Muscle layer of duodenum (tissue), 2 donors: ENCODE measurements around the gene MRPS18A.

Source experiments
- H3K27ac ChIP-seq: one replicate; pipeline ENCODE4 v1.7.0; 2013; ENCODE audit warnings: mild to moderate bottlenecking, low read length
- H3K27me3 ChIP-seq: one replicate; pipeline ENCODE4 v1.7.0; 2013; ENCODE audit warnings: low read depth, mild to moderate bottlenecking, control low read depth, low read length
- H3K36me3 ChIP-seq, 2 donors: one replicate each; pipeline ENCODE4 v1.7.0; 2013; ENCODE audit warnings: low read length in 2 of 2, control low read depth in 1 of 2, mild to moderate bottlenecking in 1 of 2; ENCODE audit not compliant: insufficient read depth in 2 of 2, control insufficient read depth in 1 of 2
- H3K4me1 ChIP-seq, 2 donors: one replicate each; pipeline ENCODE4 v1.7.0; 2013; ENCODE audit warnings: low read length in 2 of 2, mild to moderate bottlenecking in 2 of 2, control low read depth in 1 of 2, moderate library complexity in 1 of 2; ENCODE audit not compliant: insufficient read depth in 2 of 2, control insufficient read depth in 1 of 2
- H3K4me3 ChIP-seq, 2 donors: one replicate each; pipeline ENCODE4 v1.7.0; 2013; ENCODE audit warnings: low read length in 2 of 2, low read depth in 1 of 2, mild to moderate bottlenecking in 1 of 2
- H3K9me3 ChIP-seq, 2 donors: one replicate each; pipeline ENCODE4 v1.7.0; 2013; ENCODE audit warnings: low read length in 2 of 2, control low read depth in 1 of 2, mild to moderate bottlenecking in 1 of 2; ENCODE audit not compliant: control insufficient read depth in 1 of 2
- donor health status: healthy.

The MRPS18A gene

GRCh38 chr6:43716099-43716498 is 28.5 kb upstream of the MRPS18A start:
- peaks cover 0 to 4% of the 10 kb centered on the region in 2 donors for H3K4me1 ChIP-seq
- no peak overlapping the region for H3K4me3 ChIP-seq
- H3K27ac ChIP-seq = no peak overlapping the region
- no peaks in the 10 kb centered on the region for H3K36me3 ChIP-seq
- no peaks in the 10 kb centered on the region for H3K9me3 ChIP-seq
- H3K27me3 ChIP-seq = no peaks in the 10 kb centered on the region

DNA sequence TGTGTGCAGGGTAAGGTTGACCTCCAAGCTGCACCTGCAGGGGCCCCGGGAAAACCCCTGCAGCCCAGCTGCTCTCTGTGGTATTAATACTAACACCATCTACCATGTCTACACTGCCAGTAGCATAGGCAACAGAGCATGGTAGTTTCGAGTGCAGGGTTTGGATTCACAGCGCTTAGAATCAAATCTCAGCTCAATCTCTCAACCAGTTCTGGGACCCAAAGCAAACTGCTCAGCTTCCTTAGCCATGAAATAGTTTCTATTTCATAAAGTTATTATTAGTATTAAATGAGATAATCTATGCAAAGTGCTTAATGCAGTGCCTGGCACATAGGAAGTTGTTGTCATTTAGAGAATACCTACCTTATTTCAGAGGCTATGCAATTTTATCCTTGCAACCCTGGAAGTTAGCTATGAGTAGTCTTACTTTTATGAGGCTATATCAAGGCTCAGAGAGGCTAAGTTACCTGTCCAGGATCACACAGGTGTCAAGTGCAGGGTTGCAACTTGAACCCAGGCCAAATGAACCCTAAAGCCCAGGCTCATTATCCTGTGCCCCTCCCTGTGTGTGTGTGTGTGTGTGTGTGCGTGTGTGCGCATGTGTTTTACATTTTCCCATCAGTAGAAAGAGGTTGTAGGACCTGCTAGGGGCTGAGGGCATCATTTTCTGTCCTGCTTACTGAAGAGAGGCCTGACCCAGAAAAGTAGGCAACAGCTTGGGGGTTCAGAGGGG is 27.6 kb upstream of the MRPS18A start:
- H3K27ac ChIP-seq = no peak overlapping the region
- no peaks in the 10 kb centered on the region for H3K36me3 ChIP-seq
- no peak overlapping the region for H3K4me3 ChIP-seq

GRCh38 chr6:43714311-43715055 is 26.9 kb upstream of the MRPS18A start:
- no peak overlapping the region for H3K4me3 ChIP-seq
- no peaks in the 10 kb centered on the region for H3K36me3 ChIP-seq
- no peak overlapping the region for H3K27ac ChIP-seq
- no peaks in the 10 kb centered on the region for H3K9me3 ChIP-seq
- H3K4me1 ChIP-seq = peaks cover 3 to 4% of the 10 kb centered on the region in 2 donors
- H3K27me3 ChIP-seq = no peaks in the 10 kb centered on the region

More for the DNA sequence above, 27.6 kb upstream of the MRPS18A start:
- peaks cover 0 to 4% of the 10 kb centered on the region in 2 donors for H3K4me1 ChIP-seq
- H3K9me3 ChIP-seq = no peaks in the 10 kb centered on the region
- H3K27me3 ChIP-seq = no peaks in the 10 kb centered on the region

DNA sequence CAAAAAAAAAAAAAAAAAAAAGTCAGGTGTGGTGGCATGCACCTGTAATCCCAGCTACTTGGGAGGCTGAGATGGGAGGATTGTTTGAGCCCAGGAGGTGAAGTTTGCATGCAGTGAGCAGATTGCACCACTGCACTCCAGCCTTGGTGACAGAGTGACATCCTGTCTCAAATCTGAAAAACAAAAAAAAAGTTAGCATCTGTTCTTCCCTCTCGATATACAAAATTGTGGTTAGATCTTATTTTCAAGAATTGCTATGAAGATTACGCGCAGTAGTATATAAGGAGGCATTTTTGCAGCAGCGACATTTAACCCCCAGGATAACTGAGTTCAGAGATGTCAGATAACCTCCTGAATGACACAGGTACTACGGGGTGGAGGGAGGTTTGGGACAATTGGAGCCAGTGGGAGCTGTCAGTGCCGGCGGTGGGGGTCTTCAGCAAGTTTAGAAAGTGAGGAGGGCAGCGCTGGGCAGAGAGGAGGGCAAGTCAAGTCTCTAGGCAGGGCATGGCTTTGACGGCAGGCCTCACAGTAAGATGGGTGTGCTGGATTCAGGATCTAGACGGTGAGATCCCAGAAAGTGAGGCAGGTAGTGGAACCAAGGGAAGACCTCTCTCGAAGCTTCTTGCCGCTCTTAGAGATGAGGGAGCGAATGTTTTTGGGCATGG is 26.2 kb upstream of the MRPS18A start:
- Histone ChIP-seq H3K4me1 (peaks cover 4 to 8% of the 10 kb centered on the region in 2 donors), H3K36me3 (no peaks in the 10 kb centered on the region), H3K27ac (no peak overlapping the region), H3K27me3 (no peaks in the 10 kb centered on the region), H3K4me3 (no peak overlapping the region), H3K9me3 (no peaks in the 10 kb centered on the region)

GRCh38 chr6:43712579-43712978 is 25.0 kb upstream of the MRPS18A start:
- H3K4me3 ChIP-seq = no peak overlapping the region
- H3K4me1 ChIP-seq = peaks cover 4 to 8% of the 10 kb centered on the region in 2 donors
- H3K27me3 ChIP-seq = no peaks in the 10 kb centered on the region
- no peaks in the 10 kb centered on the region for H3K9me3 ChIP-seq
- H3K27ac ChIP-seq = no peak overlapping the region
- H3K36me3 ChIP-seq = no peaks in the 10 kb centered on the region

DNA sequence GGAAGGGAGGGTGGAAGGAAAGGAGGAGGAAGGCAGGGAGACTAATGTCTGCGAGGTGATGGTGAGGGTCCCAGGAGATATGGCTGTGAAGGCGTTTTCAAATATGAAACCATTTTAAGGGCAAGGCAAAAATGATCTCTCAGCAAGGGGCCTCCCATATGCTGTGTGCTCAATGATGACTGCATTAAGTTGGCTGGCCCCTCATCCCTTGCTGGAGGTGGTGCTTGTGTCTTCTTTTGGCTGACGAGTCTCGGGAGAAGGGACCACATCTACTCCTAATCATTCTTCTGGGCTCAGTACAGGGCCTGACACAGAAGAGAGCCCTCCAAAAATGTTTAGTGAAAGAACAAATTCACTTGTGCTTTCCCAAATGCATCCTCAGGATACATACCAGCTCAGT is 23.0 kb upstream of the MRPS18A start:
- H3K9me3 ChIP-seq = no peaks in the 10 kb centered on the region
- H3K4me3 ChIP-seq = no peak overlapping the region
- no peaks in the 10 kb centered on the region for H3K36me3 ChIP-seq
- H3K27ac ChIP-seq = no peak overlapping the region
- H3K27me3 ChIP-seq = no peaks in the 10 kb centered on the region
- H3K4me1 ChIP-seq = peaks cover 12 to 18% of the 10 kb centered on the region in 2 donors

GRCh38 chr6:43709654-43710303 is 22.2 kb upstream of the MRPS18A start:
- Histone ChIP-seq H3K4me3 (peak overlapping the region in 1 of 2 donors; percentile 9), H3K4me1 (peaks cover 12 to 23% of the 10 kb centered on the region in 2 donors), H3K27me3 (no peaks in the 10 kb centered on the region), H3K27ac (peak overlapping the region; percentile 82), H3K9me3 (no peaks in the 10 kb centered on the region), H3K36me3 (no peaks in the 10 kb centered on the region)

DNA sequence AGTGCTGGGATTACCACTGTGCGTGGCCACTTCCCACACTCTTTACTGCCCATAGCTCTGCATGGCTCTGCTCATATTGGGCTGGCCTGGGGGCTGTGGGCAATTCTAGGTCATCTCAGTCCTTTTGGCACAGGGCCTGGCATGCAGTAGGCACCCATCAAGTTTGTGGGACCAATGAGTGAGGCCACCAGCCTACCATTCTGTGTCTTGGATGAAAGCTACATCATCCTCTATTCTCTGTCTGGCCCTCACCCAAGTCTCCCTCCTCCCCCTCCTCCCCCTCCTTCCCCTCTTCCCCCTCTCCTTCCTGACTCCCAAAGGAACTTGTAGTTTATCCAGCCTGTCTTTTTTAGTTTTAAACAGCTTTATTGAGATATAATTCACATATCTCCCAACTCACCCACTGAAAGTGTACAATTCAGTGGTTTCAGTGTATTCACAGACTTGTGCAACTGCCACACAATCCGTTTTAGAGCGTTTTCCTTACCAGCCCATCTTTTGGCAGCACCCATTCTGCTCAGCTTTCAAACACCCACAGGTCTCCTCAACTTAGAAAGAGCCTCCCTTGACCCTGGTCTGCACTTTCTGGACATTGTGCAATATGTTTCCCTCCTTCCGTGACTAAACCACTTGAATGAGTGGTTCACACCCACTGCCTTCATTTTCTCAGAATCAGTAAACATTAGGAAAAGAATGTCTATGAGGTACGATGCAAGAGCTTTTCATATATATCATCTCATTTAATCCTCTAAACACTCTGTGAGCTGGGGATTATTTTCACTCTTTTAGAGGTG is 21.5 kb upstream of the MRPS18A start:
- H3K27ac ChIP-seq = peak overlapping the region; percentile 82

DNA sequence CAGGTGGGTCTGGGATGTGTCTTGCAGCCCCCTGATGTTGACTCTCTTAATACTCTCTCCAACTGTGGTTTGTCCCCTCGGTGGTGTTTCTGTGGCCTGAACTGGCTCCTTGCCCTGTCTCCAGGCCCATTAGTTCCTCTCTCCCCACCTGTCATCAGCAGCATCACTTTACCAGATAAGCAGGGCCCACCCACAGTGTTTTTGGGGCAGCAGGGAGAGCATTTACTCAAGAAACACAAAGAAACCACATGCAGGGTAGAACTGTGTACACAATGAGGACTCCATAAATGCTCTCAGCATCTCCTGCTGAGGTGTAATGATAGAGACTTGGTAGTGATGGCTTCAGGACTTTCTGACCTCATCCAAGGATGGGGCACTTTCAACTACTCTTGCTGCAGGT is 20.2 kb upstream of the MRPS18A start:
- Histone ChIP-seq H3K4me1 (peaks cover 17 to 31% of the 10 kb centered on the region in 2 donors), H3K36me3 (no peaks in the 10 kb centered on the region)

More for the DNA sequence above, 21.5 kb upstream of the MRPS18A start:
- Histone ChIP-seq H3K27me3 (no peaks in the 10 kb centered on the region), H3K36me3 (no peaks in the 10 kb centered on the region), H3K4me1 (peaks cover 12 to 23% of the 10 kb centered on the region in 2 donors), H3K4me3 (peak overlapping the region in 1 of 2 donors; percentile 9), H3K9me3 (no peaks in the 10 kb centered on the region)

DNA sequence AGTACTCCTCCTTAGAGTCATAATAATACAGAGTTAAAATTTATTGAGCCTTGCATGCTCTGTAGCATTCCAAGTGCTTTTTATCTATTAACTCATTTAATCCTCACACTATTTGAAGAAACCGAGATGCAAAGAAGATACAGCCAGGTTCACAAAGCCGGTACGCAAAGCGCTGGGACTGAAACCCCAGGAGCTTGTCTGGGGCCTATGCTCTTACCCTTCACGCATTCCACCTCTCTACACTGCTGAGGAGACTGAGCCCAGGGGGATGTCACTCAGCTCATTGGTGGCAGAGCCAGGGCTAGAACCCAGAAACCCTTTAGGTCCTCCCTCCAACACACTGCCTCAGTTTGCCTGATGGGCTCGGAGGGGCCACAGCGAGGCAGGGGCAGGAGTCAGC is 19.7 kb upstream of the MRPS18A start:
- no peaks in the 10 kb centered on the region for H3K36me3 ChIP-seq
- peaks cover 21 to 34% of the 10 kb centered on the region in 2 donors for H3K4me1 ChIP-seq
- no peaks in the 10 kb centered on the region for H3K27me3 ChIP-seq
- no peaks in the 10 kb centered on the region for H3K9me3 ChIP-seq
- H3K27ac ChIP-seq = no peak overlapping the region
- no peak overlapping the region for H3K4me3 ChIP-seq

More for the DNA sequence above, 20.2 kb upstream of the MRPS18A start:
- no peaks in the 10 kb centered on the region for H3K9me3 ChIP-seq
- H3K27me3 ChIP-seq = no peaks in the 10 kb centered on the region
- H3K27ac ChIP-seq = no peak overlapping the region
- H3K4me3 ChIP-seq = no peak overlapping the region
